HCT116 (cell line): ENCODE data around the gene PIK3CD. TPM values are rescaled to one million over a fixed set of nuclear protein-coding genes. Genes with fewer than 3 reads are reported as not detected.
"Not testable (repeated sequence)": the region's sequence is repeated elsewhere in the genome, so short reads cannot be mapped to it uniquely, and the experiment has no call there.

Experiments
- ATAC-seq: fragments of 200-7000 bp; cut with Tn5 transposase; 2 replicates; pipeline ENCODE4 v1.9.1; 2020; ENCODE audit warnings: mild to moderate bottlenecking, moderate library complexity
- BruUV-seq: library from RNA; stranded (reverse); fragments of 400-500 nt; replicated peaks from 2 replicates; lab custom pipeline; 2021; lab: Mats Ljungman, UMichigan
- CTCF ChIA-PET: fragments of 300-600 bp; sonication (Branson Sonifier 250); formaldehyde crosslinking; loops from one replicate; lab custom pipeline; 2021; ENCODE audit warnings: antibody characterized with exemption; lab: Charles Lee
- POLR2A ChIA-PET: fragments of 300-600, 350-600 bp; sonication (Branson Sonifier 250); formaldehyde crosslinking; loops from one replicate; lab custom pipeline; 2021; ENCODE audit warnings: antibody characterized with exemption; lab: Charles Lee
- RAD21 ChIA-PET, 2 experiments: fragments of 300-600 bp; sonication (Branson Sonifier 250); formaldehyde crosslinking; loops; one replicate each; lab custom pipeline; 2023; ENCODE audit warnings: low total read pairs in 2 of 2; ENCODE audit not compliant: uncharacterized antibody in 2 of 2, unreplicated experiment in 2 of 2, low non-redundant PET in 1 of 2; lab: Charles Lee
- DNase-seq: peaks from one replicate; pipeline ENCODE4 v3.0.0-alpha.2; 2010; ENCODE audit warnings: low read depth, low spot score
- H2AFZ ChIP-seq: fragments of 200-600 bp; shearing (Covaris generic), sonication (generic); 2 replicates; pipeline ENCODE4 v1.6.1; 2017; ENCODE audit warnings: low read depth, mixed run types, mixed read lengths, antibody characterized with exemption, low read length; ENCODE audit not compliant: poor library complexity, severe bottlenecking
- H3K27ac ChIP-seq: 2 replicates; pipeline ENCODE4 v1.5.1; 2012; ENCODE audit warnings: low read depth, low read length
- H3K27me3 ChIP-seq: fragments of 200-600 bp; sonication (generic); 2 replicates; pipeline ENCODE4 v1.6.1; 2016; ENCODE audit warnings: mixed run types, low read length, mixed read lengths; ENCODE audit not compliant: insufficient read depth
- H3K36me3 ChIP-seq, 2 experiments: fragments of 200-500 bp in 1 of 2; fragments of 200-600 bp in 1 of 2; sonication (Bioruptor generic) in 1 of 2; sonication (generic) in 1 of 2; 2 replicates each; pipeline versions ENCODE4 v1.5.1 to v1.6.1; 2014 to 2016; ENCODE audit warnings: low read length in 2 of 2, inconsistent platforms in 1 of 2, mixed read lengths in 1 of 2, mixed run types in 1 of 2; ENCODE audit not compliant: insufficient read depth in 2 of 2, control insufficient read depth in 1 of 2
- H3K4me1 ChIP-seq, 2 experiments: fragments of 200-600 bp in 1 of 2; sonication (generic) in 1 of 2; 2 replicates each; pipeline versions ENCODE4 v1.5.1 to v1.6.1; 2012 to 2017; ENCODE audit warnings: low read length in 2 of 2, inconsistent platforms in 1 of 2, mild to moderate bottlenecking in 1 of 2, mixed read lengths in 1 of 2, mixed run types in 1 of 2, moderate library complexity in 1 of 2; ENCODE audit not compliant: insufficient read depth in 2 of 2, control insufficient read depth in 1 of 2
- H3K4me2 ChIP-seq: fragments of 200-600 bp; sonication (generic); 2 replicates; pipeline ENCODE4 v1.6.1; 2017; ENCODE audit warnings: mixed run types, low read length, mixed read lengths
- H3K4me3 ChIP-seq, 2 experiments: fragments of 200-600 bp in 1 of 2; sonication (generic) in 1 of 2; replicated peaks in 1 of 2; 2 replicates each; pipeline ENCODE4 v1.5.1; 2011 to 2016; ENCODE audit warnings: low read length in 2 of 2, control low read depth in 1 of 2, low read depth in 1 of 2, mild to moderate bottlenecking in 1 of 2, mixed read lengths in 1 of 2, mixed run types in 1 of 2
- H3K79me2 ChIP-seq: fragments of 200-600 bp; sonication (generic); 2 replicates; pipeline ENCODE4 v1.6.1; 2017; ENCODE audit warnings: mild to moderate bottlenecking, mixed run types, low read length, moderate library complexity, mixed read lengths; ENCODE audit not compliant: insufficient read depth
- H3K9ac ChIP-seq: fragments of 200-600 bp; sonication (generic); 2 replicates; pipeline ENCODE4 v1.6.1; 2016; ENCODE audit warnings: low read length, mixed read lengths
- H3K9me2 ChIP-seq: fragments of 200-600 bp; sonication (generic), shearing (Covaris generic); 2 replicates; pipeline ENCODE4 v1.6.1; 2017; ENCODE audit warnings: mixed run types, mild to moderate bottlenecking, moderate library complexity; ENCODE audit not compliant: insufficient read depth
- H3K9me3 ChIP-seq, 2 experiments: fragments of 200-500 bp in 1 of 2; fragments of 200-600 bp in 1 of 2; sonication (Bioruptor generic) in 1 of 2; sonication (generic) in 1 of 2; 2 replicates each; pipeline ENCODE4 v1.6.1; 2014 to 2017; ENCODE audit warnings: low read length in 2 of 2, mixed read lengths in 2 of 2, inconsistent platforms in 1 of 2, low read depth in 1 of 2, mild to moderate bottlenecking in 1 of 2, mixed run types in 1 of 2, moderate library complexity in 1 of 2; ENCODE audit not compliant: control insufficient read depth in 1 of 2, insufficient read depth in 1 of 2
- H4K20me1 ChIP-seq: fragments of 200-600 bp; sonication (generic), shearing (Covaris generic); 2 replicates; pipeline ENCODE4 v1.6.1; 2017; ENCODE audit warnings: mixed run types, mild to moderate bottlenecking, moderate library complexity; ENCODE audit not compliant: insufficient read depth
- CBX3 ChIP-seq: IDR thresholded peaks from 2 replicates; pipeline ENCODE4 v1.6.1; 2012; ENCODE audit warnings: low read depth
- EZH2 ChIP-seq: fragments of 200-600 bp; sonication (generic); IDR thresholded peaks from 2 replicates; pipeline ENCODE4 v1.6.1; 2017; ENCODE audit warnings: antibody characterized with exemption, mixed run types
- EZH2phosphoT487 ChIP-seq: fragments of 200-600 bp; IDR thresholded peaks from 2 replicates; pipeline ENCODE4 v1.6.1; 2018; ENCODE audit warnings: antibody characterized with exemption, borderline replicate concordance
- SRF ChIP-seq: IDR thresholded peaks from 2 replicates; pipeline ENCODE4 v1.6.1; 2012; ENCODE audit warnings: low read depth
- YY1 ChIP-seq: IDR thresholded peaks from 2 replicates; pipeline ENCODE4 v1.6.1; 2011; ENCODE audit warnings: low read length, low read depth, moderate library complexity, mild to moderate bottlenecking; ENCODE audit not compliant: insufficient replicate concordance; ENCODE audit errors: extremely low read depth
- intact Hi-C: fragments of 100-400 bp; cut with micrococcal nuclease; formaldehyde crosslinking; loops from 2 replicates; pipeline ENCODE4 v1.10.0; 2022
- total RNA-seq: library from RNA; stranded (reverse); gene quantifications from one replicate; pipeline ENCODE4 v1.2.1, GENCODE V29; 2021; ENCODE audit not compliant: unreplicated experiment
- TF ChIP-seq, protein P1 (sequence below), 3 experiments: fragments of 200-600 bp in 1 of 3; sonication (generic) in 1 of 3; IDR thresholded peaks in 2 of 3; conservative IDR thresholded peaks in 1 of 3; 2 replicates each; pipeline ENCODE4 v1.5.1; 2012 to 2017; ENCODE audit warnings: low read depth in 2 of 3, low read length in 2 of 3, antibody characterized with exemption in 1 of 3, borderline replicate concordance in 1 of 3, control low read depth in 1 of 3, mild to moderate bottlenecking in 1 of 3, mixed read lengths in 1 of 3, mixed run types in 1 of 3, moderate library complexity in 1 of 3; ENCODE audit not compliant: insufficient read depth in 1 of 3

PIK3CD gene
- total RNA-seq, 1 experiment from 2014 or later: 9.2 TPM

DNA sequence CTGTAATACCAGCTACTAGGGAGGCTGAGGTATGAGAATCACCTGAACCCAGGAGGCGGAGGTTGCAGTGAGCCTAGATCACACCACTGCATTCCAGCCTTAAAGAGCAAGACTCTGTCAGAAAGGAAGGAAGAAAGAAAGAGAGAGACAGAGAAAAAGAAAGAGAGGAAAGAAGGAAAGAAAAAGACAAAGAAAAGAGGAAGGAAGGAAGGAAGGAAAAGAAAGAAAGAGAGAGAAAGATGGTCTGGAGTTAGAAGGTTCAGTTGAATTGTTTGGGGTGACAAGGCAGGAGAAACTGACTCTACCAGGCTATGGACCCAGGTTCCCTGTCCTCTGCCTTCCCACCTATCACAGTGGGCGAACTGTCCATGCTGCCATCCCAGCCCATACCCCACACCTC lies 27.4 kb upstream of the PIK3CD start:
- no peaks in the 10 kb centered on the region for H3K27me3 ChIP-seq
- TF ChIP-seq SRF (no peak), EZH2phosphoT487 (no peak), CBX3 (no peak), EZH2 (no peak), YY1 (no peak)
- TF ChIP-seq, protein P1, sequence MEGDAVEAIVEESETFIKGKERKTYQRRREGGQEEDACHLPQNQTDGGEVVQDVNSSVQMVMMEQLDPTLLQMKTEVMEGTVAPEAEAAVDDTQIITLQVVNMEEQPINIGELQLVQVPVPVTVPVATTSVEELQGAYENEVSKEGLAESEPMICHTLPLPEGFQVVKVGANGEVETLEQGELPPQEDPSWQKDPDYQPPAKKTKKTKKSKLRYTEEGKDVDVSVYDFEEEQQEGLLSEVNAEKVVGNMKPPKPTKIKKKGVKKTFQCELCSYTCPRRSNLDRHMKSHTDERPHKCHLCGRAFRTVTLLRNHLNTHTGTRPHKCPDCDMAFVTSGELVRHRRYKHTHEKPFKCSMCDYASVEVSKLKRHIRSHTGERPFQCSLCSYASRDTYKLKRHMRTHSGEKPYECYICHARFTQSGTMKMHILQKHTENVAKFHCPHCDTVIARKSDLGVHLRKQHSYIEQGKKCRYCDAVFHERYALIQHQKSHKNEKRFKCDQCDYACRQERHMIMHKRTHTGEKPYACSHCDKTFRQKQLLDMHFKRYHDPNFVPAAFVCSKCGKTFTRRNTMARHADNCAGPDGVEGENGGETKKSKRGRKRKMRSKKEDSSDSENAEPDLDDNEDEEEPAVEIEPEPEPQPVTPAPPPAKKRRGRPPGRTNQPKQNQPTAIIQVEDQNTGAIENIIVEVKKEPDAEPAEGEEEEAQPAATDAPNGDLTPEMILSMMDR (IDR thresholded peaks at IDR 0.05 in 2 of 3, conservative IDR thresholded peaks at IDR 0.05 in 1 of 3; ENCODE audit: borderline replicate concordance in 1 of 3, insufficient read depth in 1 of 3, low read depth in 2 of 3, low read length in 2 of 3): no peak
- TF ChIP-seq, all 23 proteins: peak for 0
- intact Hi-C loops: no loop called here
- ChIA-PET RAD21 (no interaction called here), POLR2A (no interaction called here), CTCF (no interaction called here)
- no peak overlapping the region for H2AFZ ChIP-seq
- no peak overlapping the region for H3K4me2 ChIP-seq
- no peaks in the 10 kb centered on the region for H3K9me3 ChIP-seq
- no TSS peak for BruUV-seq
- H3K27ac ChIP-seq: no peak overlapping the region
- H3K9ac ChIP-seq: no peak overlapping the region
- ATAC-seq (no peak), DNase-seq (no peak)
- no peaks in the 10 kb centered on the region for H3K9me2 ChIP-seq
- no peaks in the 10 kb centered on the region for H4K20me1 ChIP-seq
- peaks cover 0 to 17% of the 10 kb centered on the region in 2 experiments; a peak in 2 of 4 replicates for H3K4me1 ChIP-seq
- no peaks in the 10 kb centered on the region for H3K36me3 ChIP-seq
- H3K4me3 ChIP-seq: no peak overlapping the region
- H3K79me2 ChIP-seq: no peaks in the 10 kb centered on the region

DNA sequence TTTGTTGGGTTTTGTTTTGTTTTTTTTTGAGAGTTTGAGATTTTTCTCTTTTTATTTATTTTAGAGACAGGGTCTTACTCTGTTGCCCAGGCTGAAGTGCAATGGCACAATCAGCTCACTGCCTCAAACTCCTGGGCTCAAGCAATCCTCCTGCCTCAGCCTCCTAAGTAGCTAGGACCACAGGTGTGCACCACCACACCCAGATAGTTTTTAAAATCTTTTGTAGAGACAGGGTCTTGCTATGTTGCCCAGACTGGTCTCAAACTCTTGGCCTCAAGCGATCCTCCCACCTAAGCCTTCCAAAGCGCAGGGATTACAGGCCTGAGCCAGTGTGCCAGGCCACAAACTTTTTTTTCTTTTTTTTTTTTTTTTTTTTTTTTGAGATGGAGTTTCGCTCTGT lies 26.5 kb upstream of the PIK3CD start:
- H3K36me3 ChIP-seq, H3K9ac ChIP-seq, POLR2A ChIA-PET, H3K79me2 ChIP-seq, BruUV-seq, H4K20me1 ChIP-seq, H2AFZ ChIP-seq, CTCF ChIA-PET, RAD21 ChIA-PET, H3K27me3 ChIP-seq, H3K9me3 ChIP-seq, H3K4me2 ChIP-seq, H3K9me2 ChIP-seq, H3K27ac ChIP-seq, ATAC-seq, H3K4me3 ChIP-seq, DNase-seq: not testable (repeated sequence)
- intact Hi-C loops: loop anchor here (5.0 kb wide), 2 partner anchors 62 to 802 kb away; no protein-coding TSS in a partner anchor
- H3K4me1 ChIP-seq: peaks cover 0 to 17% of the 10 kb centered on the region in 2 experiments; a peak in 2 of 4 replicates
